Activated CD8-positive, alpha-beta memory T cell treated with anti-CD3 and anti-CD28 coated beads, Interleukin-2, amount 10 ng/mL, durations not matched to agents 7 days and 5 days (primary cell): ENCODE data around the gene VOPP1. TPM values are rescaled to one million over a fixed set of nuclear protein-coding genes. Genes with fewer than 3 reads are reported as not detected.
A peak's percentile ranks its signal among the peaks of the same experiment; 100 is the strongest.

Experiments
- ATAC-seq: fragments of 150-1000 bp; cut with Tn5 transposase; one replicate; pipeline ENCODE4 v1.10.0; 2021; ENCODE audit warnings: moderate library complexity
- CTCF ChIA-PET: fragments of 350-600 bp; sonication (Branson Sonifier 250); formaldehyde crosslinking; loops from one replicate; lab custom pipeline; 2021; ENCODE audit warnings: antibody characterized with exemption; lab: Charles Lee
- DNase-seq: peaks from one replicate; pipeline ENCODE4 v3.0.0-alpha.2; 2020
- H3K27ac Mint-ChIP-seq: one replicate; pipeline ENCODE4 v1.8.0; 2021; ENCODE audit warnings: mild to moderate bottlenecking, mixed read lengths
- H3K27me3 Mint-ChIP-seq: one replicate; pipeline ENCODE4 v1.8.0; 2021; ENCODE audit warnings: mixed read lengths
- H3K36me3 Mint-ChIP-seq: one replicate; pipeline ENCODE4 v1.8.0; 2021; ENCODE audit warnings: mild to moderate bottlenecking, mixed read lengths
- H3K4me1 Mint-ChIP-seq: one replicate; pipeline ENCODE4 v1.8.0; 2021; ENCODE audit warnings: mixed read lengths
- H3K4me3 Mint-ChIP-seq: one replicate; pipeline ENCODE4 v1.8.0; 2021; ENCODE audit warnings: mild to moderate bottlenecking, moderate library complexity, mixed read lengths
- H3K9me3 Mint-ChIP-seq: one replicate; pipeline ENCODE4 v1.8.0; 2022; ENCODE audit warnings: low read depth, mixed read lengths
- total RNA-seq, 2 experiments: library from RNA; stranded (reverse); gene quantifications; one replicate each; pipeline ENCODE4 v1.2.3, GENCODE V29; 2021

The VOPP1 gene
- total RNA-seq, 2 experiments from 2014 or later, result 42.3 to 67.3 TPM

- Mint-ChIP-seq H3K36me3 (peaks cover 2% of the 10 kb centered on the region), H3K4me3 (peak overlapping the region; percentile 78), H3K9me3 (no peaks in the 10 kb centered on the region), H3K4me1 (peaks cover 51% of the 10 kb centered on the region), H3K27me3 (no peaks in the 10 kb centered on the region), H3K27ac (peak overlapping the region; percentile 80)
- CTCF ChIA-PET, result interaction anchor here (0.7 to 6.0 kb wide), 5 partner anchors 17 to 491 kb away, joined by 3 to 33 read pairs (median 3); no protein-coding TSS in a partner anchor
- DNase-seq (peak; percentile 35), ATAC-seq (no peak)
Observed at GRCh38 chr7:55573234-55573900, 1.1 kb upstream of the VOPP1 start.

DNA sequence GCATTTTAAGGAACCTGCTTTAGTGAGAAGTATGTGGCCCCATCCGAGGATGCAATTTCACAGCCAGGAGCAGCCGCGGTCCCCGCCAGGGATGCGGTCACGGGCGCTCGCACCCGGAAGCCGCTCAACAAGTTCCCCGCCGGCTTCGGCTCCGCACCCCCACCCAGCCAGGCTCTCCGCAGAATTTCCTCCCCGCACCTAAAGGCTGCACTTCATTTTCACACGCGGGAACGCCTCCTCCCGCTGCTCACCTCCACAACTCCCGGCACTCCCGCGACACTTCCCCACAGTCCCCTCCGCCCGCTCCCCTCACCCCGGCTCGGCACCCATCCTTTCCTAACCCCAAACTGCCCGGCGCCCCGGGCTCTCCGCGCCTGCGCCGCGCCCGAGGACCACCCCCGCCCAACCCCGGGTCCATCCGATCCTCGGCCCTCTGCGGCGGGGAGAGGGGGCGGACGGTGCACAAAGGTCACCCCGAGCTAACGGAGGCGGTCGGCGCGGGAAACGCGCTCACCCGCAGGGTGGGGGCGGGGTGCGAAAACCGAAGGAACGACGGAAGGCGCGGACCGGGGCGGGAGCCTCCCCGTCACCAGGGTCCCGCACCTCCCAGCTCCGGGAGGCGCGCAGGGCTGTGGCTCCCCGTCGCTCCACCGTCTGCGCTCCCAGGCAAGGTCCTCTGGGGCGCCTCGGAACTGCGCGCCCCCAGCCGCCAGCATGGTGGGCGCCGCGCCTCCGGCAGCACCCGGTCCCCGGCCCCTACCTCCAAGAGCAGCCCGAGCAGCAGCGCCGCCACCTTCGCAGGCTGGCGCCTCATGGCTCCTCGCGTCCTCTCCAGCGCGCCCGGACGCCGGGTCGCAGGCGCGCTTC is 558 bp downstream of the VOPP1 start:
- Mint-ChIP-seq H3K4me3 (peak overlapping the region; percentile 87), H3K27ac (peak overlapping the region; percentile 88), H3K9me3 (no peaks in the 10 kb centered on the region), H3K4me1 (peaks cover 65% of the 10 kb centered on the region), H3K27me3 (no peaks in the 10 kb centered on the region), H3K36me3 (peaks cover 10% of the 10 kb centered on the region)
- DNase-seq (peak; percentile 73), ATAC-seq (peak; percentile 43)
- CTCF ChIA-PET, result interaction anchor here (6.0 kb wide), 1 partner anchor 38 kb away, joined by 33 read pairs; no protein-coding TSS in a partner anchor

DNA sequence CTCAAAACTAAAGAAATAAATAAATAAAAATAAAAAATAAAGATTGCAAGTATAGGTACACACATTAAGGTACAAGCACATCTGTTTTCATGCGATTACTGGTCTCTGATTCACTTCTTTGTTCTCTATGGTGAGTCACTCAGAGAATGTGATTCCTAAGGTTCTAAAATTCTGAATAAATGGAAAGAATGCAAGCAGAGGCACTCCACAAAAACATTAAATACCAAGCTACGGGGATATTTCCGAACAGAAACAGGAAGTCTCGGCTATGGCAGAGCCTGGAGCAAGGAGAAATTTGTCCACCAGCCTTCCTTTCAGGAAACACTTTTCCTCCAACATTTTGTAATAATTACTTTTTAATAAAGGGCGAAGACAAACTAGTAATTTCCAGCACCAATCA is 1.4 kb downstream of the VOPP1 start:
- peak overlapping the region; percentile 87 for H3K4me3 Mint-ChIP-seq
- no peak for ATAC-seq
- no peaks in the 10 kb centered on the region for H3K27me3 Mint-ChIP-seq
- H3K27ac Mint-ChIP-seq, result peak overlapping the region; percentile 61
- H3K36me3 Mint-ChIP-seq, result peaks cover 10% of the 10 kb centered on the region
- DNase-seq, result peak; percentile 7
- CTCF ChIA-PET, result interaction anchor here (6.0 kb wide), 1 partner anchor 37 kb away, joined by 33 read pairs; no protein-coding TSS in a partner anchor
- H3K4me1 Mint-ChIP-seq, result peaks cover 70% of the 10 kb centered on the region
- H3K9me3 Mint-ChIP-seq, result no peaks in the 10 kb centered on the region

GRCh38 chr7:55570218-55570873 is 2.0 kb downstream of the VOPP1 start:
- Mint-ChIP-seq H3K4me1 (peaks cover 70% of the 10 kb centered on the region), H3K36me3 (peaks cover 10% of the 10 kb centered on the region), H3K27ac (peak overlapping the region; percentile 82), H3K9me3 (no peaks in the 10 kb centered on the region), H3K4me3 (peak overlapping the region; percentile 87), H3K27me3 (no peaks in the 10 kb centered on the region)
- CTCF ChIA-PET, result interaction anchor here (6.0 kb wide), 1 partner anchor 36 kb away, joined by 33 read pairs; no protein-coding TSS in a partner anchor
- peak; percentile 41 for ATAC-seq
- peak; percentile 41 for DNase-seq

GRCh38 chr7:55569797-55570196 is 2.5 kb downstream of the VOPP1 start:
- peak; percentile 64 for DNase-seq
- CTCF ChIA-PET, result interaction anchor here (6.0 kb wide), 1 partner anchor 36 kb away, joined by 33 read pairs; no protein-coding TSS in a partner anchor
- peaks cover 10% of the 10 kb centered on the region for H3K36me3 Mint-ChIP-seq

GRCh38 chr7:55569269-55569663 is 3.0 kb downstream of the VOPP1 start:
- no peaks in the 10 kb centered on the region for H3K9me3 Mint-ChIP-seq
- peaks cover 10% of the 10 kb centered on the region for H3K36me3 Mint-ChIP-seq
- no peaks in the 10 kb centered on the region for H3K27me3 Mint-ChIP-seq
- ATAC-seq (no peak), DNase-seq (peak; percentile 38)
- H3K4me1 Mint-ChIP-seq, result peaks cover 68% of the 10 kb centered on the region
- H3K27ac Mint-ChIP-seq, result peak overlapping the region; percentile 82
- CTCF ChIA-PET, result interaction anchor here (1.2 to 1.3 kb wide), 2 partner anchors 11 to 35 kb away, joined by 4 read pairs; no protein-coding TSS in a partner anchor
- H3K4me3 Mint-ChIP-seq, result peak overlapping the region; percentile 87

More at GRCh38 chr7:55569797-55570196, 2.5 kb downstream of the VOPP1 start:
- Mint-ChIP-seq H3K4me3 (peak overlapping the region; percentile 87), H3K27ac (peak overlapping the region; percentile 82), H3K27me3 (no peaks in the 10 kb centered on the region), H3K9me3 (no peaks in the 10 kb centered on the region), H3K4me1 (peaks cover 69% of the 10 kb centered on the region)
- peak; percentile 18 for ATAC-seq

DNA sequence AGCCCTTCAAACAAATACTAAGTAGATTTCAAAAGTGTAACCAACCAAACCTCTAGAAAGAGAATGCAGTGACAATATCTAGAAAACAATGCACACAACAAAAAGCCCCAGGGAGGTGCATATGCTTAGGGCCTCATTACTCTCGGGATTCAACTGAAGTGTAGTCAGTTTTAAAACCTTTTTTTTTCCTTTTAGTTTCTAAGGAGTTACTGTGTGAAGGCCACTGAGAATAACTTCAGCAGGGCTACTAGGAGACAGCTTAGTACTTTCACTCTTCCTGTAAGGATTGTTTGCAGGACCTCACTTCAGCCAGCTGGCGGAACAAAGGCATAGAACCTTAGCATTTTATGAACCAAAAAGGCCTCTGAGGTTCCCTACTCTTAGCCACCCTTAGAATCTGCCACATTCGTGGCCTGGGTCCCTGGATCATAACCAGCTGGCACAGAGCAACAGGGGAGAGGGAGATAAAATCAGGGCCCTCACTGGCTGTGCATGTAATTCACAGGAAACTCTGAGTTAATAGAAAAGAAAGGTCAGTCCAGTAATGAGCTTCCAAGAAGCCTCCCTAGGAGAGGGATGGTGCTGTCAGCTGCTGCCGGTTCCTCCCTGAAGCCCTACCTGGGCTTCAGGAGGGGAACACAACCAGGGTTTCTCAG is 3.6 kb downstream of the VOPP1 start:
- H3K4me1 Mint-ChIP-seq, result peaks cover 66% of the 10 kb centered on the region
- H3K27ac Mint-ChIP-seq, result peak overlapping the region; percentile 82
- no peak overlapping the region for H3K4me3 Mint-ChIP-seq

GRCh38 chr7:55567571-55567970 is 4.7 kb downstream of the VOPP1 start:
- Mint-ChIP-seq H3K4me3 (no peak overlapping the region), H3K9me3 (no peaks in the 10 kb centered on the region), H3K27me3 (no peaks in the 10 kb centered on the region), H3K27ac (peak overlapping the region; percentile 35), H3K36me3 (peaks cover 8% of the 10 kb centered on the region), H3K4me1 (peaks cover 54% of the 10 kb centered on the region)
- ATAC-seq (no peak), DNase-seq (peak; percentile 35)
- CTCF ChIA-PET, result interaction anchor here (1.9 kb wide), 1 partner anchor 33 kb away, joined by 5 read pairs; no protein-coding TSS in a partner anchor

More for the DNA sequence above, 3.6 kb downstream of the VOPP1 start:
- ATAC-seq (no peak), DNase-seq (peak; percentile 2)
- Mint-ChIP-seq H3K36me3 (peaks cover 10% of the 10 kb centered on the region), H3K9me3 (no peaks in the 10 kb centered on the region), H3K27me3 (no peaks in the 10 kb centered on the region)
- CTCF ChIA-PET, result interaction anchor here (1.2 to 1.3 kb wide), 2 partner anchors 10 to 35 kb away, joined by 4 read pairs; no protein-coding TSS in a partner anchor

DNA sequence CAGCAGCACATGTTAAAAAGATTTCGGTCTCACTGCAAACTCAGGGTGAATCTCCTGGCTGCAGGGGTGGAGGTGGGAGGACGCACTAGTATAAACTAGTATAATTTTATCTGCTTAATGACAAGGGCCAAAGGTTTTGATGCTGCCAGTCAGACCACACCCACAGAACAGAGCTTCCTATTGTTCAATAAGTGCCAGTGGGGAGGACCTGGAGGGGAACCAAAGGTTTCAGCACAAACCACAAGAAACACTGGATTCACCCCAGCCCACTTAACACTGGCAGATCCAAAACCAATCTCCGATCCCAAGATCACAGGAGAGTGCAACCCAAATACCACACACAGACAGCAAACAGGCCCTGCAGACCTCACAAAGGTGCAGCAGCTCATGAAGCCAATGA is 6.6 kb downstream of the VOPP1 start:
- CTCF ChIA-PET, result interaction anchor here (1.9 kb wide), 1 partner anchor 31 kb away, joined by 5 read pairs; no protein-coding TSS in a partner anchor
- ATAC-seq, result no peak
- DNase-seq, result peak; percentile 39
- Mint-ChIP-seq H3K4me1 (peaks cover 55% of the 10 kb centered on the region), H3K4me3 (no peak overlapping the region), H3K9me3 (no peaks in the 10 kb centered on the region), H3K27me3 (no peaks in the 10 kb centered on the region), H3K36me3 (peaks cover 13% of the 10 kb centered on the region), H3K27ac (no peak overlapping the region)

GRCh38 chr7:55563596-55564325 is 8.5 kb downstream of the VOPP1 start:
- Mint-ChIP-seq H3K27ac (no peak overlapping the region), H3K9me3 (no peaks in the 10 kb centered on the region), H3K4me1 (peaks cover 46% of the 10 kb centered on the region), H3K27me3 (no peaks in the 10 kb centered on the region), H3K4me3 (no peak overlapping the region), H3K36me3 (peaks cover 17% of the 10 kb centered on the region)
- ATAC-seq (no peak), DNase-seq (no peak)
- CTCF ChIA-PET, result no interaction called here

DNA sequence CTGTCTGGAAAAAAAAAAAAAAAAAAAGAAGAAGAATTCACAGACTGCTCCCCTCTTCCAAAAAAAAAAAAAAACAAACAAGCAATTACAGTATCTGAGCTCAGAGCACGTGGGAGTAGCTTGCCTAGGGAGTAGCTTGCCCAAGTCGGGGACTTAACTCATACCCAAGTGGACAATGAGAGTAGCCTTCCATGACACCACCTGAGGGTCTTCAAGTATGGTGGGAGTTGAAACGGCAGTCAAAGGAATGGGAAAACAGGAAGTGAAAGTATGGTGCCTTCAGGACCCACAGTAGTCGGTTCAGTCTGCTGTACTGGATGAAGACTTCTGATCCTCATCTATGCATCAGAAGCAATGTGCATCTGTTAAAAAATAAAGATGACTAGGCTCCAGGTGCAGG is 10.6 kb downstream of the VOPP1 start:
- CTCF ChIA-PET, result no interaction called here
- no peaks in the 10 kb centered on the region for H3K9me3 Mint-ChIP-seq
- H3K4me3 Mint-ChIP-seq, result no peak overlapping the region
- H3K4me1 Mint-ChIP-seq, result peaks cover 44% of the 10 kb centered on the region
- H3K27ac Mint-ChIP-seq, result no peak overlapping the region
- no peaks in the 10 kb centered on the region for H3K27me3 Mint-ChIP-seq
- peaks cover 10% of the 10 kb centered on the region for H3K36me3 Mint-ChIP-seq
- DNase-seq (peak; percentile 14), ATAC-seq (no peak)
